Endothelial cell of umbilical vein (primary cell): ENCODE measurements around the gene ELL2. TPM values are rescaled to one million over a fixed set of nuclear protein-coding genes. Genes with fewer than 3 reads are reported as not detected.

Source experiments
- BruUV-seq: library from RNA; stranded (reverse); fragments of 400-500 nt; replicated peaks from 2 replicates; lab custom pipeline; 2021; lab: Mats Ljungman, UMichigan
- CTCF ChIA-PET: fragments of 300-600, 350-600 bp; sonication (Branson Sonifier 250); formaldehyde crosslinking; loops from one replicate; lab custom pipeline; 2021; ENCODE audit warnings: antibody characterized with exemption, inconsistent platforms; lab: Charles Lee
- POLR2A ChIA-PET: fragments of 300-600, 350-600 bp; sonication (Branson Sonifier 250); formaldehyde crosslinking; loops from one replicate; lab custom pipeline; 2021; ENCODE audit warnings: antibody characterized with exemption, inconsistent platforms; lab: Charles Lee
- DNase-seq: peaks from one replicate; pipeline ENCODE4 v3.0.0-alpha.2; 2011; ENCODE audit warnings: low read depth, low spot score
- FAIRE-seq: peaks from 2 replicates; lab custom pipeline; 2011; peaks lifted over from hg19 to GRCh38; lab: Jason Lieb, UNC
- H2AFZ ChIP-seq: 2 replicates; pipeline ENCODE4 v1.6.0; 2012; ENCODE audit warnings: low read depth, low read length, control low read depth, inconsistent platforms
- H3K27ac ChIP-seq: 2 replicates; pipeline ENCODE4 v1.5.1; 2011; ENCODE audit warnings: low read depth, mild to moderate bottlenecking, control low read depth, low read length, moderate library complexity; ENCODE audit not compliant: insufficient read depth
- H3K27me3 ChIP-seq, 2 experiments: 2 replicates each; pipeline versions ENCODE4 v1.6.0 to v1.6.1; 2011; ENCODE audit warnings: low read length in 2 of 2, mixed read lengths in 1 of 2; ENCODE audit not compliant: control insufficient read depth in 2 of 2, insufficient read depth in 2 of 2
- H3K36me3 ChIP-seq, 2 experiments: 2 replicates in 1 of 2; 3 replicates in 1 of 2; pipeline ENCODE4 v1.5.1; 2011; ENCODE audit warnings: low read length in 2 of 2, mild to moderate bottlenecking in 1 of 2, moderate library complexity in 1 of 2; ENCODE audit not compliant: control insufficient read depth in 2 of 2, insufficient read depth in 2 of 2; ENCODE audit errors: extremely low read depth in 1 of 2
- H3K4me1 ChIP-seq: 3 replicates; pipeline ENCODE4 v1.5.1; 2011; ENCODE audit warnings: mild to moderate bottlenecking, low read length; ENCODE audit not compliant: control insufficient read depth, insufficient read depth; ENCODE audit errors: extremely low read depth
- H3K4me2 ChIP-seq: 2 replicates; pipeline ENCODE4 v1.6.1; 2011; ENCODE audit warnings: low read length, control low read depth, mixed read lengths; ENCODE audit not compliant: insufficient read depth
- H3K4me3 ChIP-seq, 3 experiments: fragments of 200-600 bp in 1 of 3; sonication (generic), shearing (Covaris generic) in 1 of 3; replicated peaks in 1 of 3; 2 replicates each; pipeline ENCODE4 v1.5.1; 2011 to 2016; ENCODE audit warnings: control low read depth in 3 of 3, low read length in 3 of 3, mild to moderate bottlenecking in 2 of 3, inconsistent platforms in 1 of 3, low read depth in 1 of 3, moderate library complexity in 1 of 3; ENCODE audit not compliant: insufficient read depth in 1 of 3
- H3K79me2 ChIP-seq: 2 replicates; pipeline ENCODE4 v1.6.0; 2012; ENCODE audit warnings: low read length, inconsistent platforms; ENCODE audit not compliant: control insufficient read depth, insufficient read depth
- H3K9ac ChIP-seq: replicated peaks from 2 replicates; pipeline ENCODE3; 2011; ENCODE audit warnings: low read length, control low read depth; ENCODE audit not compliant: insufficient read depth; ENCODE audit errors: extremely low read depth
- H3K9me1 ChIP-seq: replicated peaks from 3 replicates; pipeline ENCODE4 v1.6.0; 2011; ENCODE audit warnings: mild to moderate bottlenecking, low read length; ENCODE audit not compliant: control insufficient read depth, insufficient read depth; ENCODE audit errors: extremely low read depth
- H3K9me3 ChIP-seq: replicated peaks from 2 replicates; pipeline ENCODE4 v1.5.1; 2012; ENCODE audit warnings: low read length, inconsistent platforms; ENCODE audit not compliant: control insufficient read depth, insufficient read depth
- H4K20me1 ChIP-seq: replicated peaks from 2 replicates; pipeline ENCODE3; 2011; ENCODE audit warnings: mild to moderate bottlenecking, low read length; ENCODE audit not compliant: control insufficient read depth, insufficient read depth; ENCODE audit errors: extremely low read depth
- FOS ChIP-seq: IDR thresholded peaks from 2 replicates; pipeline ENCODE4 v1.6.1; 2011; ENCODE audit warnings: mild to moderate bottlenecking, low read length, moderate library complexity, borderline replicate concordance; ENCODE audit not compliant: insufficient read depth
- GATA2 ChIP-seq: IDR thresholded peaks from 2 replicates; pipeline ENCODE4 v1.7.0; 2011; ENCODE audit warnings: low read depth, mild to moderate bottlenecking, moderate library complexity, mixed read lengths, low read length; ENCODE audit not compliant: insufficient read length, insufficient read depth
- JUN ChIP-seq: IDR thresholded peaks from 2 replicates; pipeline ENCODE4 v1.6.1; 2011; ENCODE audit warnings: borderline replicate concordance, low read depth; ENCODE audit not compliant: insufficient read length, insufficient read depth
- MYC ChIP-seq: IDR thresholded peaks from one replicate; pipeline ENCODE4 v1.6.1; 2011; ENCODE audit warnings: mild to moderate bottlenecking, low read depth, low read length
- POLR2A ChIP-seq: IDR thresholded peaks from 2 replicates; pipeline ENCODE4 v1.6.1; 2012; ENCODE audit warnings: low read depth, mild to moderate bottlenecking, control low read depth, low read length
- POLR2AphosphoS5 ChIP-seq: IDR thresholded peaks from 2 replicates; pipeline ENCODE4 v1.6.1; 2012; ENCODE audit warnings: low read depth, mild to moderate bottlenecking, control low read depth, low read length, moderate library complexity; ENCODE audit not compliant: insufficient read depth
- dilution Hi-C: fragments of 300-500 bp; cut with MboI; formaldehyde crosslinking; loops from one replicate; pipeline ENCODE4 v1.15.0; 2019; ENCODE audit warnings: low sequenced_read_pairs; ENCODE audit not compliant: extremely low pct_ligation_motif_present
- intact Hi-C: fragments of 100-400 bp; cut with micrococcal nuclease; formaldehyde crosslinking; loops from one replicate; pipeline ENCODE4 v1.10.0; 2022
- polyA plus RNA-seq, 4 experiments: library from polyadenylated mRNA; depleted of rRNA in 3 of 4; stranded (reverse) in 3 of 4; unstranded in 1 of 4; fragments of >200 nt; gene quantifications; 2 replicates each; pipeline versions ENCODE4 v1.2.1 to v1.2.3, GENCODE V29; 2011 to 2012; ENCODE audit warnings: missing spikeins in 1 of 4
- total RNA-seq: library from RNA; stranded (reverse); gene quantifications from 2 replicates; pipeline ENCODE4 v1.2.3, GENCODE V29; 2021
- TF ChIP-seq, protein P1 (sequence below), 2 donors: IDR thresholded peaks; 1 replicate in 1 of 2; 2 replicates in 1 of 2; pipeline ENCODE4 v1.5.1; 2011; ENCODE audit warnings: low read length in 2 of 2, mild to moderate bottlenecking in 2 of 2, moderate library complexity in 2 of 2, control low read depth in 1 of 2, inconsistent platforms in 1 of 2, low read depth in 1 of 2; ENCODE audit not compliant: insufficient read depth in 1 of 2; ENCODE audit errors: extremely low read depth in 1 of 2
- TF ChIP-seq, protein P2 (sequence below): IDR thresholded peaks from 2 replicates; pipeline ENCODE4 v1.6.1; 2011; ENCODE audit not compliant: insufficient read depth, insufficient read length

The ELL2 gene
- total and polyA plus RNA-seq, 2 donors (not counting 3 experiments of a cell fraction or from before 2014, with no cell fraction given): 6.8 to 26.0 TPM

DNA sequence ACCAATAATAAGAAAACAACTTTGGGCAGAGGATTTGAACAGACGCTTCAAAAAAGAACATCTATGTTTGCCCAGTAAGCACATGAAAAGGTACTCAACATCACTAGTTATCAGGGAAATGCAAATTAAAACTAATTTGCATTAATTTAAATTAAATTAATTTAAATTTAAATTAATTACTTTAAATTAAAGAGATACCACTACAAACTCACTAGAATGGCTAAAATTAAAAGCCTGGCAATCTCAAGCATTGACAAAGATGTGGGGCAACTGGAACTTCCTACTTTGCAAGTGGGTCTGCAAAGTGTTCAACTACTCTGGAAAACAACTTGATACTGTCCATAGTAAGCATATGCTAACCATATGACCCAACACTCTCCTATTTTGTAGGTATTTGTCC is 32.1 kb upstream of the ELL2 start:
- no peak overlapping the region for H2AFZ ChIP-seq
- H3K9me1 ChIP-seq: no peaks in the 10 kb centered on the region
- H3K4me1 ChIP-seq: no peaks in the 10 kb centered on the region
- intact Hi-C loops: no loop called here
- no peak for FAIRE-seq
- dilution Hi-C loops: no loop called here
- no peak overlapping the region for H3K27ac ChIP-seq
- no peak overlapping the region for H3K4me2 ChIP-seq
- ChIA-PET CTCF (no interaction called here), POLR2A (no interaction called here)
- H3K9me3 ChIP-seq: no peaks in the 10 kb centered on the region
- no peak for TF ChIP-seq MYC
- TF ChIP-seq GATA2: no peak
- no peak for TF ChIP-seq POLR2A
- TF ChIP-seq JUN: no peak
- TF ChIP-seq FOS: no peak
- TF ChIP-seq, protein P1, sequence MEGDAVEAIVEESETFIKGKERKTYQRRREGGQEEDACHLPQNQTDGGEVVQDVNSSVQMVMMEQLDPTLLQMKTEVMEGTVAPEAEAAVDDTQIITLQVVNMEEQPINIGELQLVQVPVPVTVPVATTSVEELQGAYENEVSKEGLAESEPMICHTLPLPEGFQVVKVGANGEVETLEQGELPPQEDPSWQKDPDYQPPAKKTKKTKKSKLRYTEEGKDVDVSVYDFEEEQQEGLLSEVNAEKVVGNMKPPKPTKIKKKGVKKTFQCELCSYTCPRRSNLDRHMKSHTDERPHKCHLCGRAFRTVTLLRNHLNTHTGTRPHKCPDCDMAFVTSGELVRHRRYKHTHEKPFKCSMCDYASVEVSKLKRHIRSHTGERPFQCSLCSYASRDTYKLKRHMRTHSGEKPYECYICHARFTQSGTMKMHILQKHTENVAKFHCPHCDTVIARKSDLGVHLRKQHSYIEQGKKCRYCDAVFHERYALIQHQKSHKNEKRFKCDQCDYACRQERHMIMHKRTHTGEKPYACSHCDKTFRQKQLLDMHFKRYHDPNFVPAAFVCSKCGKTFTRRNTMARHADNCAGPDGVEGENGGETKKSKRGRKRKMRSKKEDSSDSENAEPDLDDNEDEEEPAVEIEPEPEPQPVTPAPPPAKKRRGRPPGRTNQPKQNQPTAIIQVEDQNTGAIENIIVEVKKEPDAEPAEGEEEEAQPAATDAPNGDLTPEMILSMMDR (IDR thresholded peaks at IDR 0.05; ENCODE audit: extremely low read depth in 1 of 2, insufficient read depth in 1 of 2, low read depth in 1 of 2, low read length in 2 of 2): no peak
- TF ChIP-seq, protein P2, sequence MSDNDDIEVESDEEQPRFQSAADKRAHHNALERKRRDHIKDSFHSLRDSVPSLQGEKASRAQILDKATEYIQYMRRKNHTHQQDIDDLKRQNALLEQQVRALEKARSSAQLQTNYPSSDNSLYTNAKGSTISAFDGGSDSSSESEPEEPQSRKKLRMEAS: no peak
- TF ChIP-seq POLR2AphosphoS5: no peak
- H3K79me2 ChIP-seq: no peaks in the 10 kb centered on the region
- no peak overlapping the region for H3K4me3 ChIP-seq
- no peaks in the 10 kb centered on the region for H3K36me3 ChIP-seq
- no peaks in the 10 kb centered on the region for H3K27me3 ChIP-seq
- BruUV-seq: no TSS peak
- no peak overlapping the region for H3K9ac ChIP-seq
- no peaks in the 10 kb centered on the region for H4K20me1 ChIP-seq
- no peak for DNase-seq
